Measurements from ENCODE around the gene OPA1. TPM values are rescaled to one million over a fixed set of nuclear protein-coding genes. Genes with fewer than 3 reads are reported as not detected.

OPA1 gene
- total RNA-seq, 1 experiment from 2014 or later = 84.4 TPM

GRCh38 chr3:193620650-193621049 lies 27.6 kb downstream of the OPA1 start:
- peaks cover 32% of the 10 kb centered on the region for H3K36me3 ChIP-seq (ENCODE audit: insufficient read depth, low read length, poor library complexity, severe bottlenecking)

GRCh38 chr3:193621127-193621526 lies 28.1 kb downstream of the OPA1 start:
- ChIA-PET CTCF (no interaction called here), POLR2A (ENCODE audit: low non-redundant PET) (no interaction called here)
- Histone ChIP-seq H3K4me3 (ENCODE audit: low read depth, low read length, poor library complexity, severe bottlenecking) (no peak overlapping the region), H3K9me3 (ENCODE audit: low read depth, low read length, poor library complexity, severe bottlenecking) (no peaks in the 10 kb centered on the region), H3K4me1 (ENCODE audit: insufficient read depth, low read length, poor library complexity, severe bottlenecking) (peaks cover 11% of the 10 kb centered on the region), H3K27ac (ENCODE audit: low read depth, low read length, poor library complexity, severe bottlenecking) (peak overlapping the region; percentile 36), H3K36me3 (ENCODE audit: insufficient read depth, low read length, poor library complexity, severe bottlenecking) (peaks cover 32% of the 10 kb centered on the region), H3K27me3 (replicated peaks; ENCODE audit: insufficient read depth, low read depth, low read length, poor library complexity) (no peaks in the 10 kb centered on the region)
- intact Hi-C loops (cut with micrococcal nuclease; ENCODE audit: unreplicated experiment) = no loop called here
- BruUV-seq (replicated peaks) = no TSS peak
- TF ChIP-seq CTCF (conservative IDR thresholded peaks at IDR 0.05; ENCODE audit: low read depth, low read length) (no peak), EZH2 (IDR thresholded peaks at IDR 0.05; ENCODE audit: borderline replicate concordance, low read depth, low read length, poor library complexity, severe bottlenecking) (no peak)
- no peak for DNase-seq (ENCODE audit: low spot score)

More at GRCh38 chr3:193620650-193621049, 27.6 kb downstream of the OPA1 start:
- no TSS peak for BruUV-seq (replicated peaks)
- DNase-seq (ENCODE audit: low spot score) = peak; percentile 26
- H3K4me1 ChIP-seq (ENCODE audit: insufficient read depth, low read length, poor library complexity, severe bottlenecking) = peaks cover 11% of the 10 kb centered on the region
- no peaks in the 10 kb centered on the region for H3K27me3 ChIP-seq (replicated peaks; ENCODE audit: insufficient read depth, low read depth, low read length, poor library complexity)
- POLR2A ChIA-PET (ENCODE audit: low non-redundant PET) = interaction anchor here (0.6 kb wide), 1 partner anchor 46 kb away, joined by 5 read pairs; no protein-coding TSS in a partner anchor
- CTCF ChIA-PET = no interaction called here
- no peaks in the 10 kb centered on the region for H3K9me3 ChIP-seq (ENCODE audit: low read depth, low read length, poor library complexity, severe bottlenecking)
- no peak for TF ChIP-seq EZH2 (IDR thresholded peaks at IDR 0.05; ENCODE audit: borderline replicate concordance, low read depth, low read length, poor library complexity, severe bottlenecking)
- TF ChIP-seq CTCF (conservative IDR thresholded peaks at IDR 0.05; ENCODE audit: low read depth, low read length) = no peak
- H3K27ac ChIP-seq (ENCODE audit: low read depth, low read length, poor library complexity, severe bottlenecking) = peak overlapping the region; percentile 36
- no peak overlapping the region for H3K4me3 ChIP-seq (ENCODE audit: low read depth, low read length, poor library complexity, severe bottlenecking)
- intact Hi-C loops (cut with micrococcal nuclease; ENCODE audit: unreplicated experiment) = no loop called here

GRCh38 chr3:193630005-193630404 lies 37.0 kb downstream of the OPA1 start:
- no peak for DNase-seq (ENCODE audit: low spot score)
- Histone ChIP-seq H3K4me1 (ENCODE audit: insufficient read depth, low read length, poor library complexity, severe bottlenecking) (peaks cover 2% of the 10 kb centered on the region), H3K36me3 (ENCODE audit: insufficient read depth, low read length, poor library complexity, severe bottlenecking) (peaks cover 4% of the 10 kb centered on the region), H3K4me3 (ENCODE audit: low read depth, low read length, poor library complexity, severe bottlenecking) (no peak overlapping the region), H3K27me3 (replicated peaks; ENCODE audit: insufficient read depth, low read depth, low read length, poor library complexity) (no peaks in the 10 kb centered on the region), H3K27ac (ENCODE audit: low read depth, low read length, poor library complexity, severe bottlenecking) (no peak overlapping the region), H3K9me3 (ENCODE audit: low read depth, low read length, poor library complexity, severe bottlenecking) (no peaks in the 10 kb centered on the region)
- TF ChIP-seq EZH2 (IDR thresholded peaks at IDR 0.05; ENCODE audit: borderline replicate concordance, low read depth, low read length, poor library complexity, severe bottlenecking) (no peak), CTCF (conservative IDR thresholded peaks at IDR 0.05; ENCODE audit: low read depth, low read length) (no peak)
- intact Hi-C loops (cut with micrococcal nuclease; ENCODE audit: unreplicated experiment) = no loop called here
- no TSS peak for BruUV-seq (replicated peaks)
- ChIA-PET POLR2A (ENCODE audit: low non-redundant PET) (no interaction called here), CTCF (no interaction called here)

Data from A673 (cell line).